A549 treated with AZD2906 at 1 μM for 4 hours (cell line): ENCODE data around the gene CCT4. TPM values are rescaled to one million over a fixed set of nuclear protein-coding genes. Genes with fewer than 3 reads are reported as not detected.

Source experiments
- total RNA-seq: library from RNA; stranded (reverse); fragments of 200-300 nt; extraction: Qiagen RNA extraction; gene quantifications from 5 replicates; pipeline ENCODE4 v1.2.3, GENCODE V29; 2022

CCT4 gene
- total RNA-seq, result 287 to 306 TPM (median 297 TPM) in 5 replicates

GRCh38 chr2:61888267-61889055 is at the start of gene CCT4:
CCT4 (minus strand) TSS chr2:61888656; CDS start chr2:61888507, 149 bp downstream.

GRCh38 chr2:61905372-61906185 is 17.1 kb upstream of the CCT4 start, which contains the start of gene COMMD1:
COMMD1 (plus strand) TSS chr2:61905674; CDS start chr2:61905679, 5 bp downstream.

GRCh38 chr2:61853847-61854563 is 34.5 kb downstream of the CCT4 start, which contains the start of gene FAM161A:
FAM161A (minus strand) TSS chr2:61854060; CDS start chr2:61854041, 19 bp downstream.

Other genes with a start within 250 kb of the CCT4 start
- 6.6 to 9.0 TPM (median 8.4 TPM) in 5 replicates for gene FAM161A, start 34.6 kb downstream of the CCT4 start, total RNA-seq
- 42.2 to 46.9 TPM (median 43.4 TPM) in 5 replicates for gene COMMD1, start 17.0 kb upstream of the CCT4 start, total RNA-seq